Urinary bladder (tissue), 4 donors: Measurements from ENCODE around the gene VARS1. TPM values are rescaled to one million over a fixed set of nuclear protein-coding genes. Genes with fewer than 3 reads are reported as not detected.
"Not testable (repeated sequence)": the region's sequence is repeated elsewhere in the genome, so short reads cannot be mapped to it uniquely, and the experiment has no call there.

Experiments
- DNase-seq: peaks from one replicate; pipeline ENCODE4 v3.0.0-alpha.2; 2015; ENCODE audit errors: extremely low spot score
- H3K27ac ChIP-seq: one replicate; pipeline ENCODE4 v1.5.1; 2013; ENCODE audit warnings: low read depth, mild to moderate bottlenecking, moderate library complexity
- H3K36me3 ChIP-seq: one replicate; pipeline ENCODE4 v1.6.1; 2013; ENCODE audit warnings: mild to moderate bottlenecking, moderate library complexity; ENCODE audit not compliant: insufficient read depth
- H3K4me1 ChIP-seq: one replicate; pipeline ENCODE4 v1.6.1; 2013; ENCODE audit warnings: mild to moderate bottlenecking, moderate library complexity; ENCODE audit not compliant: insufficient read depth
- H3K4me3 ChIP-seq: one replicate; pipeline ENCODE4 v1.5.1; 2013; ENCODE audit warnings: low read depth, low read length
- WGBS: extraction: QIAGEN DNeasy Blood & Tissue Kit; methylation state at CpG from one replicate; pipeline ENCODE4 v1.1.7; 2013; 5-methylcytosine and 5-hydroxymethylcytosine counted together
- polyA plus RNA-seq: library from polyadenylated mRNA; stranded (reverse); fragments of 200-250 nt; gene quantifications from one replicate; pipeline ENCODE4 v1.2.3, GENCODE V29; 2013
- total RNA-seq: library from RNA; depleted of rRNA; stranded (reverse); fragments of >200 nt; gene quantifications from one replicate; pipeline ENCODE4 v1.2.3, GENCODE V29; 2014
- donor health status: healthy with polysubstance abuse.
- donor health status: healthy.

The VARS1 gene
- total and polyA plus RNA-seq, 2 donors, result 16.7 to 34.4 TPM

DNA sequence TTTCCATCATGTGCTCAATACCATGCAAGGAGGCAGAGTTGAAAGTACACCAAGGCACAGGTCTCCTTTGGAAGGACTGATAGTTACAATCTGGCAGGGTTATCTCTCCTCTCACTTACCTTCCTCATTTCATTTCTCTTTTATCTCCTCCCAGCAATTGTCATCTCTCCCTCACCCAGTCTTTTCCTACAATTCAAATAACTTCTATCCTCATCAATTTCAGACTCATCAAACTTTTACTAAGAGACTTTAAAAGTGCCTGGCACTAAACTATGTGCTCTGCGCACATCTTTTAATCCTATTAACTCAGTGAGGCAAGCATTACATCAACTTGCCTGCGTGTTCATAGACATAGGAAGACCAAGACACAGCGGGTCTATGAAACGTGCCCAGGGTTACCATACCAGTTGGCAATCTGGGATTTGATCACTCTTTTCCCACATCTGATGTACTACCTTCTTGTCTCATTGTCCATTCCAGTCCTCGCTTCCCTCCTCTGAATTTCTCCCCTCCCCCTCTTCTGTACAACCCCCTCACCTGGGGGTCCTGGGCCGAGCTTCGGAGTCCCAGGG, 1.2 kb downstream of the VARS1 start:
- 11% methylated on average over 7 of the region's 7 CpGs for WGBS
- Histone ChIP-seq H3K4me1 (no peaks in the 10 kb centered on the region), H3K36me3 (no peaks in the 10 kb centered on the region), H3K4me3 (peak overlapping the region; percentile 90), H3K27ac (peak overlapping the region; percentile 98)
- DNase-seq, result no peak

DNA sequence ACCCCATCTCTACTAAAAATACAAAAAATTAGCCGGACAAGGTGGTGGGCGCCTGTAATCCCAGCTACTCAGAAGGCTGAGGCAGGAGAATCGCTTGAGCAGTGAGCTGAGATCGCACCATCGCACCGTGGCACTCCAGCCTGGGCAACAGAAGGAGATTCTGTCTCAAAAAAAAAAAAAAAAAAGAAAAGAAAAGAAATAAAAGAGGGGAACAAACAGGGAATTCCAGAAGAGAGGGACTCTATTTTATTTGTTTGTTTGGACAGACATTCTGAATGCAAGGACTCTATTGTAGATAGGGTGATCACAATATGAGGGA, 1.7 kb downstream of the VARS1 start:
- not testable (repeated sequence) for DNase-seq, H3K4me3 ChIP-seq, H3K4me1 ChIP-seq, H3K36me3 ChIP-seq
- peak overlapping the region; percentile 41 for H3K27ac ChIP-seq
- 86% methylated on average over 6 of the region's 6 CpGs for WGBS

DNA sequence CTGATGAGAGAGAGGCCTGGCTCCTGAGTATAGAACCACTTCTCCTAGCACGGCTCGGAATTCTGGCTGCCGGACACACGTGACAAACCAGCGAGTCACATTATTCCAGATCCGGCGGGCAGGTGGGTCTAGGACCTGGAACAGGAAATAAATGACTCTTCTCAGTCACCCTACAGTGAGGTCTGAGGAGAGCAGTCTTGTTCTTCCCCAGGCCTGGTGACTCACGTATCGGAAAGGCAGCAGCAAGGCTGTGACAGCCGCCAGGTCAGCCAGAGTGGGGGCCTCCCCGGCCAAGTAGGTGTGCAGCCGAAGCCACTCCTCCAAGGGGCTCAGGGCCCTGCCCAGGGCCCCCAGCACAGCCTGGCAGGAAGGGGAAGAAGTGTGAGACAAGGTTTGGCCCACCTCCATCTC, 2.8 kb downstream of the VARS1 start:
- H3K27ac ChIP-seq, result no peak overlapping the region
- no peak for DNase-seq
- H3K4me3 ChIP-seq, result no peak overlapping the region
- H3K36me3 ChIP-seq, result no peaks in the 10 kb centered on the region
- no peaks in the 10 kb centered on the region for H3K4me1 ChIP-seq
- 85% methylated on average over 12 of the region's 12 CpGs for WGBS

DNA sequence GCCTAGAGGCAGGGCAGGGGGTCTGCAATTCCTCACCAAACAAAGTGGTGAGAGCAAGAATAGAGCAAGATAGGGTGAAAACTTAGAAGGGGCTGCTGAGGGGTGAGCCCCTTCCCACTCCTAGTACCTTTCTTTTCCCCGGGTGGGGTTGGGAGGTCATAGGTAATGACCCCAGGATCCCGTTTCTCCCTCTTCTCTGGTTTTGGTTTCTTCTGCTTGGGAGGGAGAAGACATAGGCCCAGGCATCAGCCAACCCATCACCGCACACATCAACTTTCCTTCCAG, 3.5 kb downstream of the VARS1 start:
- Histone ChIP-seq H3K4me3 (no peak overlapping the region), H3K36me3 (no peaks in the 10 kb centered on the region), H3K4me1 (no peaks in the 10 kb centered on the region), H3K27ac (no peak overlapping the region)
- no peak for DNase-seq
- WGBS, result 78% methylated on average over 3 of the region's 3 CpGs

DNA sequence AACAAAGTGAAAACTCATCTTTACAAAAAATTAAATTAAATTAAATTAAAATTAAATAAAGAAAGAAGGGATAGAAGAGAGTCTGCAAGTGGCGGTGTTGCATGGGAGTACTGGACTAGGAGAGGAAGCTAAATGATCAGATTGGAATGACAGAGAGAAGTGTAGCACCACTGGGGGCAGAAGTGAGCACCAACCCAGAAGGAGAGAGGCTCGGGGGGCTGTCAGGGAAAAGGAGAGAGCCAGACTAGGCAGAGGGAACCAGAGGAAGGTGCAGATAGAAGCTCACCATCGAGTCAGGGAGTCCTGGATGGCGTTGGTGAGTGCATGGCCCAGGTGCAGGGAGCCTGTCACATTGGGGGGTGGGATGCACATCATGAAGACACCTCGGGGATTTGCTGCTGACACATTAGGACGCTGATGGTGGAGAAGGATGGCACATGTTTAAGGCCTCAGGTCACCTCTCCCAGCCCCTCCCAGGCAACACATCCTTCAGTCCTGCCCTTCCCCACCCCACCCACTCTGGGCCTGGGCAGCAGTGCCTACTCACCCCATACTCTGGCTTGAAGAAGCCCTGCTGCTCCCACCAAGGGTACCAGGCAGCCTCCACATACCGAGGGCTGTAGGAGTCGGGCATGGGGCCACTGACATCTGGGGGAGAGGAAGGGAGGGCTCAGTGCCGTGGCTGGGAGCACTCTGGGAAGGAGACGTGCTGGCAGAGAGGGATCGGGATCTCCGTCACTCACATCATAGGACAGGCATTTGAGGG, 4.0 kb downstream of the VARS1 start:
- H3K4me3 ChIP-seq, result no peak overlapping the region
- H3K36me3 ChIP-seq, result no peaks in the 10 kb centered on the region
- H3K4me1 ChIP-seq, result no peaks in the 10 kb centered on the region
- H3K27ac ChIP-seq, result no peak overlapping the region
- 70% methylated on average over 12 of the region's 12 CpGs for WGBS
- DNase-seq, result no peak

DNA sequence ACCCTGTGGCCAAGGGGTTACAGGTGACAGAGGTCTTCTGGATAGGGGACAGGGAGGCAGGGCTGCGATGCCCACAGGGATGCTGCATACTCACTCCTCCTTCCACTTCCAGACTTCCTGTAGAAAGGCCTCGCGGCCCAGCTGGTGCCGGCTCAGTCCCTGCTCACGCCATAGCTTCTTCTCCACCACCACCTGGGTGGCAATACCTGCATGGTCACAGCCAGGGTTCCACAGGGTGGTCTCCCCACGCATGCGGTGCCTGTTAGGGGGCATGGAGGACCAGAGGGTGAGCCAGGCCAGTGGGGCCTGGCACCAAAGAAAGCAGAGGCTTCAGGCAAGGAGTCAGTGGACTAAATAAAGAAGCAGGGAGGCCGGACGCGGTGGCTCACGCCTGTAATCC, 10.1 kb downstream of the VARS1 start:
- Histone ChIP-seq H3K4me1 (no peaks in the 10 kb centered on the region), H3K36me3 (no peaks in the 10 kb centered on the region), H3K27ac (no peak overlapping the region), H3K4me3 (no peak overlapping the region)
- DNase-seq, result no peak
- WGBS, result 97% methylated on average over 11 of the region's 11 CpGs

DNA sequence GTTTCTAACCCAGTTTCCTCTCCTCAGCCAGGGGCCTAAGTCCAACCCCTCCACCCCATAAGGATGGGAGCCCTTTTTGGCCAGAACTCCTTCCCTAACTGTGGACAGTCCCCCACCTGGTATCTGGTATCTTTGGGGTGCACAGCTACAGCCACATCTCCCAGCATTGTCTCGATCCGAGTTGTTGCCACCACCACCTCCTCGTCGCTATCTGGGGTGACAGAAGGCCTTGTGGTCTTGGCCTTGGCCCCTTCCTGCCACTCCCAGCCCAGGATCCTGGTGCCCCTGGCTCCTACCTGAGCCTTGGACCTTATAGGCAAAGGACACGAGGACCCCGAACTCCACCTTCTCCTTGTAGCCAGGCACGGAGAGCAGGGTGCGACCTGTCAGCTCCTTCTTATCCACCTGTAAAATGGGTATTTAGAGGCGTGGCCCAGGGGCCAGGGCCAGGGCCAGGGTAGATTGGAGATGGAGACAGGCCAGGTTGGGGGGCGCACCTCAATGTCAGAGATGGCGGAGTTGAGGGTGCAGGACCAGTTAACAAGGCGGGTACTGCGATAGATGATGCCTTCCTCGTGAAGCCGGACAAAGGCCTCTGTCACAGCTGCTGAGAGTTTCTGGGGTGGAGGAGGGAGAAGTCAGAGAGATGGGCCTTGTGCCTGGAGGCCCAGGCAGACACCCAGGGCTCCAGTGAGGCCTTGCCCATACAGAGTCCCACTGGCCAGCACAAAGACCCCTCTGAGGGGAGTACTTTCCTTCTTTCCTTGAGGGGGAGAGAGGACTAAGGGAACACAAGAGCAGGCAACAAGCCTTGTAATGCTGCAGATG, 11.2 kb downstream of the VARS1 start:
- Histone ChIP-seq H3K4me3 (no peak overlapping the region), H3K36me3 (no peaks in the 10 kb centered on the region), H3K4me1 (no peaks in the 10 kb centered on the region), H3K27ac (no peak overlapping the region)
- WGBS, result 94% methylated on average over 15 of the region's 15 CpGs
- no peak for DNase-seq

DNA sequence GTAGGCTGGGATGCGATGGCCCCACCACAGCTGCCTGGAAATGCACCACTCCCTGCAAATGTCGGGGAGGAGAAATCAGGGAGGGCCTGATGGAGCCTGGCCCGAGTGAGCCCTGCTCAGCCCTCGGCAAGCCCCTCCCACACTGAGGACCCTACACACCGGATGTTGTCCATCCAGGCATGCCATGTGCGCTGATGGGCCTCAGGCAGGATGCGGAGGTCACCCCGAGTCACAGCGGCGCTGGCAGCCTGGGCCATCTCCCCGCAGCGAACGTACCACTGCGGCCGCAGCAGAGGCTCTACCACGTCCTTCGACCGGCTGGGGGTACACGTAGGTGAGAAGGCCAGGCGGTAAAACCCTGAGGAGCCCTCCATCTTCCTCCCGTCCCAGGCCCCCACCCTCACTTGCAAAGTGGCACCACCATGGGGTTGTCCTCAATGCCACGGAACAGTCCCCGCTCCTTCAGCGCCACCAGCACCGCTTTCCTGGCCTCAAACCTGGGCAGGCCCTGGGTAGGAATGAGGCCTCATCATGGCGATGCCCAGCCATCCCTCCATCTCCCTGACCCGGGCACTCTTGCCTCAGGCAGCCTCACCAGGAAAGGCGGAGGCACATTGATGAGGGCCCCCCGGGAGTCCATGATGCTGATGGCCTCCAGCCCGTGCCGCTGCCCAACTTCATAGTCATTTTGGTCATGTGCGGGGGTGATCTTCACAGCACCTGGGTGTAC, 13.3 kb downstream of the VARS1 start:
- Histone ChIP-seq H3K4me1 (no peaks in the 10 kb centered on the region), H3K36me3 (no peaks in the 10 kb centered on the region), H3K27ac (no peak overlapping the region), H3K4me3 (no peak overlapping the region)
- no peak for DNase-seq
- 92% methylated on average over 32 of the region's 32 CpGs for WGBS

DNA sequence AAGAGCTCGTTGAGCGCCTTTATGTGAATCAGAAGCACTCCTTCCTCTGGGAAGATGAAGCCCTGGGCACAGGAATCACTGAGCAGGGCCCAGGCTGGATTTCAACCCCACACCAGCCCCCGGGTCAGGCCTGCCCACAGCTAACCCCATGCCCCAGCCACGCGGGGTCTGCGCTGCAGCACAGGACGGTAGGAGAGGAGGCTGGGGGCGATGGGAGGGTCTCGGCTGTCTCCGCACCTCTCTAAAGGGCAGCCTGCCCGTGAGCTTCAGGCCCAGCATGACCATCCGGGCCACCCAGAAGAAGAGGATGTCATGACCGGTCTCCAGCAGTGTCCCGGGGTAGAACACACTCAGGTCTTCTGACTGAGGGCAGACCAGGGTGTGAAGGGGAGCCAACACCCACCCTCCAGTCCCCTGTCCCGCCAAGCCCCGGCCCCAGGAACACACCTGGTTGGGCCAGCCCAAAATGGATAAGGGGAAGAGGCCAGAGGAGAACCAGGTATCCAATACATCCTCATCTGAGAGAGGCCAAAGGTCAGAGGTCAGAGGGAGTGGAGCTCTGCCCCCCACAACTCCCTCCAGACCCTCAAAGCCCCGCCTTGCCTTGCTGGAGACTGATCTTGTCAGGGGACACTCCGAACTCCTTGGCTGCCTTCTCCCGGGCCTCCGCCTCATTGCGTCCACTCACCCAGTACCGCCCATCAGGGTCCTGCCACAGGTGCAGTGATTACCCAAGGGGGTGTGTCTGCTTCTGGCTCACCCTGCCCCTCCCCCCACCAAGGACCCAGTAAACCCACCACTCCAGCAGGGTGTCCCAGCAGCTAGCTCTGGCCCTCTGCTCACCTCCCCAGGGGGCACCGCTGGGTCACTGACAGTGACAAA, 14.1 kb downstream of the VARS1 start:
- Histone ChIP-seq H3K4me3 (no peak overlapping the region), H3K27ac (no peak overlapping the region), H3K36me3 (no peaks in the 10 kb centered on the region), H3K4me1 (no peaks in the 10 kb centered on the region)
- DNase-seq, result no peak
- 94% methylated on average over 23 of the region's 23 CpGs for WGBS

DNA sequence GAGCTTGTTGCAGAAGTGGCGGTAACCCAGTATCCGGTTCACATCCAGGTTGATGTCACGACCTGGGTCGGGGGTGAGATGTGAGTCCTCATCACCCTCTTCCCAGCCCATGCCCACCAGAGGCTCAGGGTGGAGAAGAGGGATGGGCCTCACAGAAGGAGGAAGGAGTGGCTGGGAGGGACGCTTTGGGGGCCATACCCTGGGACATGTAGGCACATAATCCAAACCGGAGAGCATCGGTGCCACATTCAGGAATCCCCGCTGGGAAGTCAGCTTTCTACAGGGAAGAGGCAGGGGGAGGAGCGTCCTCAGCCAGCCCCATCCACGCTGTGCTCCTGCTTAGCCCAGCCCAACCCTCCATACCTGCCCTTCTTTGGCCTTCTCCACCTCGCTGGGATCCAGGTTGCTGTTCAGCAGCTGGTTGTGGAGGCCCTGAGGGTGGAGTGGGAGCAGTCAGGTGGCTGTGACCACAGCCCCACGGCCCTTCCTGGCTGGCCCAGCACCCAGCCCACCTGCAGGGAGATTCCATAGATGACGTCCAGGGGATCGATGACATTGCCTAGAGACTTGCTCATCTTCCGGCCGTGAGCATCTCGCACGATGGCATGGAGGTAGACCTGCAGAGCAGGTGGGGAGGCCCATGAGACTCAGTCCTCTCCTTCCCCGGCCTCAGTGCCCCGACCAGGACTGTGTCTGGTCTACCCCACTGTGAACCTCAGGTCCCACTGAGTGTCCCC, 14.9 kb downstream of the VARS1 start:
- DNase-seq, result no peak
- Histone ChIP-seq H3K4me1 (no peaks in the 10 kb centered on the region), H3K27ac (no peak overlapping the region), H3K36me3 (no peaks in the 10 kb centered on the region), H3K4me3 (no peak overlapping the region)
- 89% methylated on average over 20 of the region's 20 CpGs for WGBS

DNA sequence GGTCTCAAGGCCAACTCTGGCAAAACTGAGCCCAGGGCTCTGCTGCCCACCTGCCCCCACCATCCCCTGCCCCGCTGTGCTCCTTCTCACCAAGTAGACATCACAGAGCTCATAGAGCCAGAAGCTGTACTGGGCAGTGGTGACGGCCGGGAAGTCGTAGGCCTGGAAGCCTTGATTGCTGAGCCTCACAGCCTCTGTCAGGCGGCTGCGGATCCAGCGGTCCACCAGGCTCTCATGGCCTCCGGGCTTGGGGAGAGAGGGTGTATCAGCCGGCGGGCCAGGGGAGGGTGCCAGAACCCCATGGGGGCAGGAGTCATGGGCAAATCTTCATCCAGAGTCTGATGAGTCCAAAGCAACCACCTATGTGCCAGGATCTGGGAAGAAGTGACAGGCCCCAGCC, 15.6 kb downstream of the VARS1 start:
- Histone ChIP-seq H3K4me3 (no peak overlapping the region), H3K36me3 (no peaks in the 10 kb centered on the region), H3K27ac (no peak overlapping the region), H3K4me1 (no peaks in the 10 kb centered on the region)
- WGBS, result 94% methylated on average over 10 of the region's 10 CpGs
- no peak for DNase-seq

DNA sequence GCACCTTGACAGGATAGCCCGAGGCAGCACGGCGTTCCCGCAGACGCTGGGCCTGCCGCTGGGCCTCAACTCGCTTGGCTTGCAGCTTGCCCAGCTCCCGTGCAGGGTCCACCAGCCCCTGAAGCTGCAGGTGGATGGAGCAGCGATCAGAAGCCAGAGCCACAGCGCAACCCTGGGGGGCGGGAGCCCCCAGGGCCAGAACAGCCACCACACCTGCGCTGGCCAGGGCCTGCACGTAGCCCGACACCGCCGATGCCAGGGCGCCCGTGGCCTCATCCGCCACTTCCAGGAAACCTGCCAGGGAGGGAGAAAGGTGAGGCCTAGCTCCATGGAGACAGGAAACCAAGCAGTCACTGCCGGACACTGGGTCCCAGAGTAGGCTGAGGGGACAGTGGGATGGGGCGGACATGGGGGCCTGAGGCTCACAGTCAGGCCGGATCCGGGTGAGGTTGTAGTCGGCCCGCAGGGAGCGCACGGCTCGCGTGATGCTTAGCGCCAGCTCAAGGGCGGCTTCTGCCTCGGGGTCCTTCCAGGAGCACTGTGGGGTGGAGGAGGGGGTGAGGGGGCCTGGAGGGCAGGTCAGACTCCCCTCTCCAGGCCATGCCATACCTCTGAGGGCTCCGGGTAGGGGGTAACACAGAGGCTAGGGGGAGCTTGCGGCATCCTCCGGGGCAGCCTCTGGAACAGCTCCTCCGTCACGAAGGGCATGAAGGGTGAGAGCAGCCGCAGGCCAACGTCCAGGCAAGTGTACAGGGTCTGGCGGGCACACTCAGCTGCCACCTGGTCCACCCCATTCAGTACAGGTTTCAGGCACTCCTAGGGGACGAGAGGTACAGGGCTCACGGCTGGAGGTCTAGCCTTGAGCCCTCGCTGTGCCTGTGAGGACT, 16.3 kb downstream of the VARS1 start:
- H3K36me3 ChIP-seq, result no peaks in the 10 kb centered on the region
- no peak for DNase-seq
- no peak overlapping the region for H3K27ac ChIP-seq
- H3K4me3 ChIP-seq, result no peak overlapping the region
- 93% methylated on average over 43 of the region's 43 CpGs for WGBS
- no peaks in the 10 kb centered on the region for H3K4me1 ChIP-seq
